ENCODE results near the gene KANSL1. TPM values are rescaled to one million over a fixed set of nuclear protein-coding genes. Genes with fewer than 3 reads are reported as not detected.

Gene KANSL1
- total RNA-seq, 1 experiment from 2014 or later = 47.6 TPM

GRCh38 chr17:46035112-46035818 lies 158.0 kb downstream of the KANSL1 start:
- H3K36me3 ChIP-seq (ENCODE audit: low read depth, low read length) = peaks cover 95% of the 10 kb centered on the region
- no peak for DNase-seq
- no peak for TF ChIP-seq EZH2phosphoT487 (IDR thresholded peaks at IDR 0.05; ENCODE audit: borderline replicate concordance, low read length)
- TF ChIP-seq EZH2 (IDR thresholded peaks at IDR 0.05; ENCODE audit: low read length, unreplicated experiment) = no peak
- no peak for TF ChIP-seq CTCF (conservative IDR thresholded peaks at IDR 0.05; ENCODE audit: low read depth, low read length)
- H3K79me2 ChIP-seq (ENCODE audit: low read length) = no peaks in the 10 kb centered on the region
- POLR2A ChIA-PET (ENCODE audit: unreplicated experiment) = no interaction called here
- no peak overlapping the region for H3K4me3 ChIP-seq (ENCODE audit: low read length)
- CTCF ChIA-PET = interaction anchor here (0.6 kb wide), 1 partner anchor 28 kb away, joined by 3 read pairs; no protein-coding TSS in a partner anchor
- peaks cover 10% of the 10 kb centered on the region for H4K20me1 ChIP-seq (ENCODE audit: low read length)
- ATAC-seq = no peak; the same call in 1 of the 2 replicates
- H3K9me3 ChIP-seq (ENCODE audit: low read length) = no peaks in the 10 kb centered on the region
- H3K27me3 ChIP-seq (ENCODE audit: low read length) = no peaks in the 10 kb centered on the region
- H3K4me1 ChIP-seq (ENCODE audit: insufficient read depth, low read length) = no peaks in the 10 kb centered on the region
- H3K4me2 ChIP-seq (ENCODE audit: low read length) = no peak overlapping the region
- H2AFZ ChIP-seq (ENCODE audit: low read length) = no peak overlapping the region
- intact Hi-C loops (cut with micrococcal nuclease) = no loop called here
- H3K27ac ChIP-seq (ENCODE audit: low read length) = no peak overlapping the region
- no peaks in the 10 kb centered on the region for H3F3A ChIP-seq (ENCODE audit: low read length, unreplicated experiment)
- no peak overlapping the region for H3K9ac ChIP-seq (ENCODE audit: low read length)
- no peaks in the 10 kb centered on the region for H3K9me2 ChIP-seq (replicated peaks; ENCODE audit: low read length)
- BruUV-seq (replicated peaks) = no TSS peak

GRCh38 chr17:46033392-46033791 lies 159.8 kb downstream of the KANSL1 start:
- ATAC-seq = no peak
- TF ChIP-seq EZH2 (IDR thresholded peaks at IDR 0.05; ENCODE audit: low read length, unreplicated experiment) = no peak
- TF ChIP-seq EZH2phosphoT487 (IDR thresholded peaks at IDR 0.05; ENCODE audit: borderline replicate concordance, low read length) = no peak
- no peak for TF ChIP-seq CTCF (conservative IDR thresholded peaks at IDR 0.05; ENCODE audit: low read depth, low read length)

GRCh38 chr17:46032909-46033308 lies 160.3 kb downstream of the KANSL1 start:
- H3K27ac ChIP-seq (ENCODE audit: low read length) = no peak overlapping the region
- no peak overlapping the region for H2AFZ ChIP-seq (ENCODE audit: low read length)
- H3K9me2 ChIP-seq (replicated peaks; ENCODE audit: low read length) = no peaks in the 10 kb centered on the region
- no peaks in the 10 kb centered on the region for H3K4me1 ChIP-seq (ENCODE audit: insufficient read depth, low read length)
- peaks cover 10% of the 10 kb centered on the region for H4K20me1 ChIP-seq (ENCODE audit: low read length)
- no TSS peak for BruUV-seq (replicated peaks)
- ChIA-PET CTCF (no interaction called here), POLR2A (ENCODE audit: unreplicated experiment) (no interaction called here)
- H3K79me2 ChIP-seq (ENCODE audit: low read length) = no peaks in the 10 kb centered on the region
- H3K9me3 ChIP-seq (ENCODE audit: low read length) = no peaks in the 10 kb centered on the region
- TF ChIP-seq EZH2 (IDR thresholded peaks at IDR 0.05; ENCODE audit: low read length, unreplicated experiment) = no peak
- TF ChIP-seq CTCF (conservative IDR thresholded peaks at IDR 0.05; ENCODE audit: low read depth, low read length) = no peak
- TF ChIP-seq EZH2phosphoT487 (IDR thresholded peaks at IDR 0.05; ENCODE audit: borderline replicate concordance, low read length) = no peak
- no peak overlapping the region for H3K9ac ChIP-seq (ENCODE audit: low read length)
- intact Hi-C loops (cut with micrococcal nuclease) = no loop called here
- DNase-seq (no peak), ATAC-seq (no peak)
- H3K4me2 ChIP-seq (ENCODE audit: low read length) = no peak overlapping the region
- H3K27me3 ChIP-seq (ENCODE audit: low read length) = no peaks in the 10 kb centered on the region
- no peak overlapping the region for H3K4me3 ChIP-seq (ENCODE audit: low read length)
- peaks cover 82% of the 10 kb centered on the region for H3K36me3 ChIP-seq (ENCODE audit: low read depth, low read length)
- H3F3A ChIP-seq (ENCODE audit: low read length, unreplicated experiment) = no peaks in the 10 kb centered on the region

More at GRCh38 chr17:46033392-46033791, 159.8 kb downstream of the KANSL1 start:
- CTCF ChIA-PET = no interaction called here
- no peak overlapping the region for H3K4me2 ChIP-seq (ENCODE audit: low read length)
- H3K4me3 ChIP-seq (ENCODE audit: low read length) = no peak overlapping the region
- H3K27ac ChIP-seq (ENCODE audit: low read length) = no peak overlapping the region
- H3K9me3 ChIP-seq (ENCODE audit: low read length) = no peaks in the 10 kb centered on the region
- H3K9me2 ChIP-seq (replicated peaks; ENCODE audit: low read length) = no peaks in the 10 kb centered on the region
- no peak overlapping the region for H3K9ac ChIP-seq (ENCODE audit: low read length)
- intact Hi-C loops (cut with micrococcal nuclease) = no loop called here
- peaks cover 85% of the 10 kb centered on the region for H3K36me3 ChIP-seq (ENCODE audit: low read depth, low read length)
- peaks cover 10% of the 10 kb centered on the region for H4K20me1 ChIP-seq (ENCODE audit: low read length)
- H3K4me1 ChIP-seq (ENCODE audit: insufficient read depth, low read length) = no peaks in the 10 kb centered on the region
- no TSS peak for BruUV-seq (replicated peaks)
- no peaks in the 10 kb centered on the region for H3K79me2 ChIP-seq (ENCODE audit: low read length)
- no peaks in the 10 kb centered on the region for H3K27me3 ChIP-seq (ENCODE audit: low read length)
- no peaks in the 10 kb centered on the region for H3F3A ChIP-seq (ENCODE audit: low read length, unreplicated experiment)
- DNase-seq = no peak
- no peak overlapping the region for H2AFZ ChIP-seq (ENCODE audit: low read length)
- POLR2A ChIA-PET (ENCODE audit: unreplicated experiment) = no interaction called here

Measured in PC-3 (cell line).